CD4-positive, alpha-beta memory T cell (primary cell): ENCODE measurements around the gene PPP1R3A. TPM values are rescaled to one million over a fixed set of nuclear protein-coding genes. Genes with fewer than 3 reads are reported as not detected.
"Not testable (repeated sequence)": the region's sequence is repeated elsewhere in the genome, so short reads cannot be mapped to it uniquely, and the experiment has no call there.

Experiments
- CTCF ChIA-PET: fragments of 350-600 bp; sonication (Branson Sonifier 250); formaldehyde crosslinking; loops from one replicate; lab custom pipeline; 2021; ENCODE audit warnings: inconsistent platforms; ENCODE audit not compliant: partially characterized antibody; lab: Charles Lee
- POLR2A ChIA-PET: fragments of 350-600 bp; sonication (Branson Sonifier 250); formaldehyde crosslinking; loops from one replicate; lab custom pipeline; 2021; ENCODE audit not compliant: partially characterized antibody; lab: Charles Lee
- DNase-seq, 5 donors: peaks; one replicate each; pipeline versions ENCODE4 v3.0.0 to v3.0.0-alpha.2; 2020 to 2022; ENCODE audit warnings: mixed read lengths in 1 of 5
- H3K27ac ChIP-seq: one replicate; pipeline ENCODE4 v1.7.0; 2013; ENCODE audit warnings: low read depth, low read length
- H3K27me3 ChIP-seq: 2 replicates; pipeline ENCODE4 v1.7.0; 2013; ENCODE audit warnings: mild to moderate bottlenecking, low read length, moderate library complexity; ENCODE audit not compliant: insufficient read depth
- H3K36me3 ChIP-seq: 2 replicates; pipeline ENCODE4 v1.7.0; 2013; ENCODE audit warnings: mild to moderate bottlenecking, low read length, moderate library complexity; ENCODE audit not compliant: insufficient read depth
- H3K4me1 ChIP-seq: 2 replicates; pipeline ENCODE4 v1.7.0; 2013; ENCODE audit warnings: mild to moderate bottlenecking, low read length, moderate library complexity; ENCODE audit not compliant: insufficient read depth
- H3K4me3 ChIP-seq, 2 donors: one replicate each; pipeline ENCODE4 v1.7.0; 2013; ENCODE audit warnings: low read length in 2 of 2, mild to moderate bottlenecking in 1 of 2
- H3K9me3 ChIP-seq, 2 donors: one replicate each; pipeline ENCODE4 v1.7.0; 2013; ENCODE audit warnings: low read length in 2 of 2, control low read depth in 1 of 2; ENCODE audit not compliant: control insufficient read depth in 1 of 2
- H3K27ac Mint-ChIP-seq, 7 donors: one replicate each; pipeline ENCODE4 v1.8.0; 2020 to 2021; ENCODE audit warnings: mixed read lengths in 7 of 7, mild to moderate bottlenecking in 6 of 7, inconsistent platforms in 3 of 7, moderate library complexity in 3 of 7
- H3K27me3 Mint-ChIP-seq, 2 donors: one replicate each; pipeline ENCODE4 v1.8.0; 2020 to 2021; ENCODE audit warnings: mixed read lengths in 2 of 2
- H3K36me3 Mint-ChIP-seq, 2 donors: one replicate each; pipeline ENCODE4 v1.8.0; 2020 to 2021; ENCODE audit warnings: mixed read lengths in 2 of 2, inconsistent platforms in 1 of 2, mild to moderate bottlenecking in 1 of 2
- H3K4me1 Mint-ChIP-seq, 4 donors: one replicate each; pipeline ENCODE4 v1.8.0; 2020 to 2021; ENCODE audit warnings: mixed read lengths in 4 of 4, mild to moderate bottlenecking in 1 of 4
- H3K4me3 Mint-ChIP-seq, 8 donors: one replicate each; pipeline ENCODE4 v1.8.0; 2020 to 2021; ENCODE audit warnings: mixed read lengths in 8 of 8, mild to moderate bottlenecking in 7 of 8, moderate library complexity in 6 of 8, inconsistent platforms in 3 of 8
- H3K9me3 Mint-ChIP-seq, 8 donors: one replicate each; pipeline ENCODE4 v1.8.0; 2020 to 2021; ENCODE audit warnings: mixed read lengths in 8 of 8, mild to moderate bottlenecking in 5 of 8, inconsistent platforms in 3 of 8, moderate library complexity in 1 of 8
- intact Hi-C: fragments of 100-400 bp; cut with micrococcal nuclease; formaldehyde crosslinking; loops from one replicate; pipeline ENCODE4 v1.15.1; 2023
- polyA plus RNA-seq, 2 donors: library from polyadenylated mRNA; unstranded; fragments of 300-500 nt; fragmentation: Illumina TruSeq; gene quantifications; one replicate each; pipeline ENCODE4 v1.2.3, GENCODE V29; 2021
- total RNA-seq, 2 experiments: library from RNA; stranded (reverse); gene quantifications; one replicate each; pipeline ENCODE4 v1.2.3, GENCODE V29; 2021

Gene PPP1R3A
- total and polyA plus RNA-seq, 4 experiments from 2014 or later, result not detected

- Mint-ChIP-seq H3K36me3 (no peaks in the 10 kb centered on the region), H3K27ac (no peak overlapping the region), H3K27me3 (no peaks in the 10 kb centered on the region), H3K4me3 (no peak overlapping the region), H3K4me1 (no peaks in the 10 kb centered on the region), H3K9me3 (peaks cover 0 to 6% (median 0%) of the 10 kb centered on the region in 8 donors)
- intact Hi-C loops, result no loop called here
- H3K4me1 ChIP-seq, result no peaks in the 10 kb centered on the region
- H3K9me3 ChIP-seq, result no peaks in the 10 kb centered on the region
- H3K4me3 ChIP-seq, result no peak overlapping the region
- H3K27ac ChIP-seq, result no peak overlapping the region
- CTCF ChIA-PET, result no interaction called here
- no peaks in the 10 kb centered on the region for H3K27me3 ChIP-seq
- DNase-seq, result no peak
- H3K36me3 ChIP-seq, result no peaks in the 10 kb centered on the region
- POLR2A ChIA-PET, result no interaction called here
Measured at GRCh38 chr7:113936982-113937381, 18.2 kb upstream of the PPP1R3A start.

- H3K36me3 Mint-ChIP-seq, result no peaks in the 10 kb centered on the region
- H3K27ac Mint-ChIP-seq, result no peak overlapping the region
- Histone ChIP-seq H3K4me1 (no peaks in the 10 kb centered on the region), H3K4me3 (no peak overlapping the region), H3K27ac (no peak overlapping the region), H3K27me3 (no peaks in the 10 kb centered on the region), H3K9me3 (no peaks in the 10 kb centered on the region), H3K36me3 (no peaks in the 10 kb centered on the region)
- peaks cover 0 to 6% (median 0%) of the 10 kb centered on the region in 8 donors for H3K9me3 Mint-ChIP-seq
- DNase-seq, result no peak
- no peak overlapping the region for H3K4me3 Mint-ChIP-seq
- ChIA-PET POLR2A (no interaction called here), CTCF (no interaction called here)
- no peaks in the 10 kb centered on the region for H3K4me1 Mint-ChIP-seq
- intact Hi-C loops, result no loop called here
- no peaks in the 10 kb centered on the region for H3K27me3 Mint-ChIP-seq
Measured at GRCh38 chr7:113936535-113936934, 17.7 kb upstream of the PPP1R3A start.

- H3K27ac ChIP-seq, H3K27ac Mint-ChIP-seq, intact Hi-C loops, CTCF ChIA-PET, H3K9me3 ChIP-seq, H3K36me3 Mint-ChIP-seq, H3K36me3 ChIP-seq, H3K27me3 ChIP-seq, H3K27me3 Mint-ChIP-seq, H3K4me1 Mint-ChIP-seq, H3K4me3 Mint-ChIP-seq, POLR2A ChIA-PET, DNase-seq, H3K4me1 ChIP-seq, H3K4me3 ChIP-seq: not testable (repeated sequence)
- peaks cover 0 to 13% (median 4%) of the 10 kb centered on the region in 8 donors for H3K9me3 Mint-ChIP-seq
Measured at GRCh38 chr7:113929389-113929788, 10.6 kb upstream of the PPP1R3A start.

GRCh38 chr7:113928112-113928511 lies 9.3 kb upstream of the PPP1R3A start:
- H3K36me3 Mint-ChIP-seq, result no peaks in the 10 kb centered on the region
- H3K27me3 ChIP-seq, result no peaks in the 10 kb centered on the region
- ChIA-PET CTCF (no interaction called here), POLR2A (no interaction called here)
- H3K27ac ChIP-seq, result no peak overlapping the region
- no peaks in the 10 kb centered on the region for H3K36me3 ChIP-seq
- H3K27ac Mint-ChIP-seq, result no peak overlapping the region
- no peaks in the 10 kb centered on the region for H3K9me3 ChIP-seq
- H3K4me3 Mint-ChIP-seq, result no peak overlapping the region
- H3K4me3 ChIP-seq, result no peak overlapping the region
- no peak for DNase-seq
- H3K9me3 Mint-ChIP-seq, result peaks cover 0 to 13% (median 3%) of the 10 kb centered on the region in 8 donors
- H3K27me3 Mint-ChIP-seq, result no peaks in the 10 kb centered on the region
- no peaks in the 10 kb centered on the region for H3K4me1 Mint-ChIP-seq
- no peaks in the 10 kb centered on the region for H3K4me1 ChIP-seq
- intact Hi-C loops, result no loop called here

- CTCF ChIA-PET, result no interaction called here
- no peak overlapping the region for H3K27ac Mint-ChIP-seq
Measured at GRCh38 chr7:113922049-113922448, 3.2 kb upstream of the PPP1R3A start.

GRCh38 chr7:113921363-113921762 lies 2.6 kb upstream of the PPP1R3A start:
- no peaks in the 10 kb centered on the region for H3K4me1 ChIP-seq
- CTCF ChIA-PET, result no interaction called here
- no peak overlapping the region for H3K27ac Mint-ChIP-seq
- no peaks in the 10 kb centered on the region for H3K27me3 Mint-ChIP-seq
- no peak overlapping the region for H3K4me3 ChIP-seq
- no peak for DNase-seq
- H3K4me1 Mint-ChIP-seq, result no peaks in the 10 kb centered on the region
- H3K36me3 ChIP-seq, result no peaks in the 10 kb centered on the region
- peaks cover 0 to 2% (median 0%) of the 10 kb centered on the region in 8 donors for H3K9me3 Mint-ChIP-seq
- intact Hi-C loops, result no loop called here
- no peak overlapping the region for H3K4me3 Mint-ChIP-seq
- no peaks in the 10 kb centered on the region for H3K27me3 ChIP-seq
- POLR2A ChIA-PET, result no interaction called here
- no peaks in the 10 kb centered on the region for H3K36me3 Mint-ChIP-seq
- no peaks in the 10 kb centered on the region for H3K9me3 ChIP-seq
- no peak overlapping the region for H3K27ac ChIP-seq

More at GRCh38 chr7:113922049-113922448, 3.2 kb upstream of the PPP1R3A start:
- Histone ChIP-seq H3K27ac (no peak overlapping the region), H3K4me3 (no peak overlapping the region), H3K9me3 (no peaks in the 10 kb centered on the region), H3K4me1 (no peaks in the 10 kb centered on the region), H3K27me3 (no peaks in the 10 kb centered on the region), H3K36me3 (no peaks in the 10 kb centered on the region)
- DNase-seq, result no peak
- H3K9me3 Mint-ChIP-seq, result peaks cover 0 to 2% (median 0%) of the 10 kb centered on the region in 8 donors
- no peak overlapping the region for H3K4me3 Mint-ChIP-seq
- H3K27me3 Mint-ChIP-seq, result no peaks in the 10 kb centered on the region
- no peaks in the 10 kb centered on the region for H3K4me1 Mint-ChIP-seq
- H3K36me3 Mint-ChIP-seq, result no peaks in the 10 kb centered on the region
- POLR2A ChIA-PET, result no interaction called here
- intact Hi-C loops, result no loop called here

- H3K27ac Mint-ChIP-seq, result no peak overlapping the region
- H3K27me3 Mint-ChIP-seq, result no peaks in the 10 kb centered on the region
- Histone ChIP-seq H3K27ac (no peak overlapping the region), H3K27me3 (no peaks in the 10 kb centered on the region), H3K4me1 (no peaks in the 10 kb centered on the region), H3K36me3 (no peaks in the 10 kb centered on the region), H3K9me3 (no peaks in the 10 kb centered on the region), H3K4me3 (no peak overlapping the region)
- no peak for DNase-seq
- H3K9me3 Mint-ChIP-seq, result peaks cover 0 to 2% (median 0%) of the 10 kb centered on the region in 8 donors
- no peaks in the 10 kb centered on the region for H3K4me1 Mint-ChIP-seq
- ChIA-PET POLR2A (no interaction called here), CTCF (no interaction called here)
- H3K4me3 Mint-ChIP-seq, result no peak overlapping the region
- intact Hi-C loops, result no loop called here
- H3K36me3 Mint-ChIP-seq, result no peaks in the 10 kb centered on the region
Measured at GRCh38 chr7:113917840-113918239, 969 bp downstream of the PPP1R3A start.

GRCh38 chr7:113915956-113916355 lies 2.9 kb downstream of the PPP1R3A start:
- no peak overlapping the region for H3K4me3 Mint-ChIP-seq
- Histone ChIP-seq H3K9me3 (no peaks in the 10 kb centered on the region), H3K4me3 (no peak overlapping the region), H3K27me3 (no peaks in the 10 kb centered on the region), H3K36me3 (no peaks in the 10 kb centered on the region), H3K4me1 (no peaks in the 10 kb centered on the region), H3K27ac (no peak overlapping the region)
- DNase-seq, result no peak
- H3K9me3 Mint-ChIP-seq, result peaks cover 0 to 2% (median 0%) of the 10 kb centered on the region in 8 donors
- H3K36me3 Mint-ChIP-seq, result no peaks in the 10 kb centered on the region
- POLR2A ChIA-PET, result no interaction called here
- H3K4me1 Mint-ChIP-seq, result no peaks in the 10 kb centered on the region
- H3K27me3 Mint-ChIP-seq, result no peaks in the 10 kb centered on the region
- no peak overlapping the region for H3K27ac Mint-ChIP-seq
- CTCF ChIA-PET, result no interaction called here
- intact Hi-C loops, result no loop called here
